ENCODE results near the gene VTCN1.

- TF ChIP-seq, protein P1, sequence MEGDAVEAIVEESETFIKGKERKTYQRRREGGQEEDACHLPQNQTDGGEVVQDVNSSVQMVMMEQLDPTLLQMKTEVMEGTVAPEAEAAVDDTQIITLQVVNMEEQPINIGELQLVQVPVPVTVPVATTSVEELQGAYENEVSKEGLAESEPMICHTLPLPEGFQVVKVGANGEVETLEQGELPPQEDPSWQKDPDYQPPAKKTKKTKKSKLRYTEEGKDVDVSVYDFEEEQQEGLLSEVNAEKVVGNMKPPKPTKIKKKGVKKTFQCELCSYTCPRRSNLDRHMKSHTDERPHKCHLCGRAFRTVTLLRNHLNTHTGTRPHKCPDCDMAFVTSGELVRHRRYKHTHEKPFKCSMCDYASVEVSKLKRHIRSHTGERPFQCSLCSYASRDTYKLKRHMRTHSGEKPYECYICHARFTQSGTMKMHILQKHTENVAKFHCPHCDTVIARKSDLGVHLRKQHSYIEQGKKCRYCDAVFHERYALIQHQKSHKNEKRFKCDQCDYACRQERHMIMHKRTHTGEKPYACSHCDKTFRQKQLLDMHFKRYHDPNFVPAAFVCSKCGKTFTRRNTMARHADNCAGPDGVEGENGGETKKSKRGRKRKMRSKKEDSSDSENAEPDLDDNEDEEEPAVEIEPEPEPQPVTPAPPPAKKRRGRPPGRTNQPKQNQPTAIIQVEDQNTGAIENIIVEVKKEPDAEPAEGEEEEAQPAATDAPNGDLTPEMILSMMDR (IDR thresholded peaks at IDR 0.05; ENCODE audit: low read depth, low read length, poor library complexity, severe bottlenecking) = no peak
- no peak for TF ChIP-seq EZH2phosphoT487 (IDR thresholded peaks at IDR 0.05; ENCODE audit: borderline replicate concordance, low read length)
These were observed 97.5 kb downstream of the VTCN1 start for GRCh38 chr1:117113199-117113598.

All from DOHH2 (cell line).